ENCODE measurements around the gene FBXW7.

- TF ChIP-seq, protein P1, sequence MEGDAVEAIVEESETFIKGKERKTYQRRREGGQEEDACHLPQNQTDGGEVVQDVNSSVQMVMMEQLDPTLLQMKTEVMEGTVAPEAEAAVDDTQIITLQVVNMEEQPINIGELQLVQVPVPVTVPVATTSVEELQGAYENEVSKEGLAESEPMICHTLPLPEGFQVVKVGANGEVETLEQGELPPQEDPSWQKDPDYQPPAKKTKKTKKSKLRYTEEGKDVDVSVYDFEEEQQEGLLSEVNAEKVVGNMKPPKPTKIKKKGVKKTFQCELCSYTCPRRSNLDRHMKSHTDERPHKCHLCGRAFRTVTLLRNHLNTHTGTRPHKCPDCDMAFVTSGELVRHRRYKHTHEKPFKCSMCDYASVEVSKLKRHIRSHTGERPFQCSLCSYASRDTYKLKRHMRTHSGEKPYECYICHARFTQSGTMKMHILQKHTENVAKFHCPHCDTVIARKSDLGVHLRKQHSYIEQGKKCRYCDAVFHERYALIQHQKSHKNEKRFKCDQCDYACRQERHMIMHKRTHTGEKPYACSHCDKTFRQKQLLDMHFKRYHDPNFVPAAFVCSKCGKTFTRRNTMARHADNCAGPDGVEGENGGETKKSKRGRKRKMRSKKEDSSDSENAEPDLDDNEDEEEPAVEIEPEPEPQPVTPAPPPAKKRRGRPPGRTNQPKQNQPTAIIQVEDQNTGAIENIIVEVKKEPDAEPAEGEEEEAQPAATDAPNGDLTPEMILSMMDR (IDR thresholded peaks at IDR 0.05): no peak
- no peak for TF ChIP-seq POLR2A (IDR thresholded peaks at IDR 0.05)
Measured at GRCh38 chr4:152531479-152531878, 4.4 kb downstream of the FBXW7 start.

Data from thyroid gland (tissue), 4 donors.